Smooth muscle cell (in vitro differentiated cells): Measurements from ENCODE around the gene PELO. TPM values are rescaled to one million over a fixed set of nuclear protein-coding genes. Genes with fewer than 3 reads are reported as not detected.
A peak's percentile ranks its signal among the peaks of the same experiment; 100 is the strongest.

Experiments
- DNase-seq: peaks from one replicate; lab custom pipeline; 2025; ENCODE audit not compliant: unreplicated experiment; lab: John Stamatoyannopoulos, UW
- H2AFZ ChIP-seq: fragments of 200-600 bp; sonication (generic); 2 replicates; pipeline ENCODE4 v1.6.0; 2016; ENCODE audit warnings: antibody characterized with exemption, low read depth, mild to moderate bottlenecking
- H3F3A ChIP-seq: fragments of 200-600 bp; sonication (generic); 2 replicates; pipeline ENCODE4 v1.6.0; 2017; ENCODE audit warnings: antibody characterized with exemption, low read depth
- H3K27ac ChIP-seq: fragments of 200-600 bp; sonication (generic); 2 replicates; pipeline ENCODE4 v1.5.1; 2016; ENCODE audit warnings: low read depth, mild to moderate bottlenecking
- H3K27me3 ChIP-seq: fragments of 200-600 bp; sonication (generic); 2 replicates; pipeline ENCODE4 v1.6.1; 2016; ENCODE audit warnings: low read depth, mild to moderate bottlenecking
- H3K36me3 ChIP-seq: fragments of 200-600 bp; sonication (generic); 2 replicates; pipeline ENCODE4 v1.5.1; 2016; ENCODE audit warnings: low read depth
- H3K4me1 ChIP-seq: fragments of 200-600 bp; sonication (generic); 2 replicates; pipeline ENCODE4 v1.5.1; 2016; ENCODE audit warnings: low read depth
- H3K4me2 ChIP-seq: fragments of 200-600 bp; sonication (generic); 2 replicates; pipeline ENCODE4 v1.6.0; 2016; ENCODE audit warnings: mild to moderate bottlenecking
- H3K4me3 ChIP-seq: fragments of 200-600 bp; sonication (generic); 2 replicates; pipeline ENCODE4 v1.5.1; 2016; ENCODE audit warnings: mild to moderate bottlenecking
- H3K79me2 ChIP-seq: fragments of 200-600 bp; sonication (generic); 2 replicates; pipeline ENCODE4 v1.6.0; 2016; ENCODE audit warnings: low read depth, mild to moderate bottlenecking
- H3K9ac ChIP-seq: fragments of 200-600 bp; sonication (generic); 2 replicates; pipeline ENCODE4 v1.6.0; 2016; ENCODE audit warnings: low read depth
- H3K9me3 ChIP-seq: fragments of 200-600 bp; sonication (generic); replicated peaks from 2 replicates; pipeline ENCODE4 v1.5.1; 2016; ENCODE audit warnings: low read depth
- H4K20me1 ChIP-seq: fragments of 200-600 bp; sonication (generic); 2 replicates; pipeline ENCODE4 v1.6.0; 2016; ENCODE audit warnings: low read depth
- WGBS: methylation state at CpG from one replicate; pipeline ENCODE4 v1.1.7; 2016; ENCODE audit warnings: low lambda C conversion rate; 5-methylcytosine and 5-hydroxymethylcytosine counted together
- polyA plus RNA-seq: library from polyadenylated mRNA; unstranded; fragments of >200 nt; fragmentation: Nextera tagmentation; extraction: Ambion mirVana; gene quantifications from 2 replicates; pipeline ENCODE4 v1.2.1, GENCODE V29; 2016
- total RNA-seq: library from RNA; depleted of rRNA; stranded (reverse); fragments of >200 nt; gene quantifications from 2 replicates; pipeline ENCODE4 v1.2.3, GENCODE V29; 2014
- TF ChIP-seq, protein P1 (sequence below): fragments of 200-600 bp; sonication (generic); IDR thresholded peaks from 2 replicates; pipeline ENCODE4 v1.5.1; 2017; ENCODE audit warnings: borderline replicate concordance, mild to moderate bottlenecking, antibody characterized with exemption; ENCODE audit not compliant: insufficient read depth, poor library complexity, severe bottlenecking

PELO gene
- total and polyA plus RNA-seq, 2 experiments from 2014 or later: 37.0 to 88.2 TPM

DNA sequence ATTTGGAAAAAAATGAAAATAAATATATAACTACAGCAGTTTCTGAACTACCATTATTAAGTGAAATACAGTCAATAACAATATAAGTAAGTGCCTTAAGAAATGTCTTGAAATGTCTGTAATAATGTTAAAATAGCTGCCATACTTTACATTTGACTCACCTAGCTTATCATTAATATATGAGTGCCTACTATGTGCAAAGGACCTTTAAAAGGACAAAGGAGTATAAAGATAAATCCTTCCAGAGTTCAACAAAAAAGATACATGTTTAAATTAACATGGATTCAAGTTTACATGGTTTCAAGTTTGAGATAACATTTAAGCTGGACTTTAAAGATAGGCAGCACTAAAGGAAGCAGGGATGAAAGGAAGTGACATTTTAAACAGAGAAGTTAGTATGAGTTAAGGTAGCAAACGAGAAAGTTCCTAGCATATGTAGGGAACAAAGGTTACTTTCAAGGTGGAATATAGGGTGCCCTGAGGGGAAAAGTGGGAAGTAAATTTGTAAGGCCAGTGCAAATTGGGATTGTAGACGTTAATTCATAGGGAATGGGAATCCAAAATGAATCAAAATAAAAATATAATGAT is 8.9 kb downstream of the PELO start:
- Histone ChIP-seq H3K4me2 (peak overlapping the region; percentile 85), H3K9ac (no peak overlapping the region), H4K20me1 (peaks cover 16% of the 10 kb centered on the region), H3K27me3 (no peaks in the 10 kb centered on the region), H3K27ac (peak overlapping the region; percentile 94), H3K79me2 (peaks cover 86% of the 10 kb centered on the region), H3K4me3 (no peak overlapping the region), H2AFZ (no peak overlapping the region), H3K36me3 (no peaks in the 10 kb centered on the region), H3F3A (peaks cover 29% of the 10 kb centered on the region), H3K9me3 (no peaks in the 10 kb centered on the region), H3K4me1 (peaks cover 31% of the 10 kb centered on the region)
- TF ChIP-seq, protein P1, sequence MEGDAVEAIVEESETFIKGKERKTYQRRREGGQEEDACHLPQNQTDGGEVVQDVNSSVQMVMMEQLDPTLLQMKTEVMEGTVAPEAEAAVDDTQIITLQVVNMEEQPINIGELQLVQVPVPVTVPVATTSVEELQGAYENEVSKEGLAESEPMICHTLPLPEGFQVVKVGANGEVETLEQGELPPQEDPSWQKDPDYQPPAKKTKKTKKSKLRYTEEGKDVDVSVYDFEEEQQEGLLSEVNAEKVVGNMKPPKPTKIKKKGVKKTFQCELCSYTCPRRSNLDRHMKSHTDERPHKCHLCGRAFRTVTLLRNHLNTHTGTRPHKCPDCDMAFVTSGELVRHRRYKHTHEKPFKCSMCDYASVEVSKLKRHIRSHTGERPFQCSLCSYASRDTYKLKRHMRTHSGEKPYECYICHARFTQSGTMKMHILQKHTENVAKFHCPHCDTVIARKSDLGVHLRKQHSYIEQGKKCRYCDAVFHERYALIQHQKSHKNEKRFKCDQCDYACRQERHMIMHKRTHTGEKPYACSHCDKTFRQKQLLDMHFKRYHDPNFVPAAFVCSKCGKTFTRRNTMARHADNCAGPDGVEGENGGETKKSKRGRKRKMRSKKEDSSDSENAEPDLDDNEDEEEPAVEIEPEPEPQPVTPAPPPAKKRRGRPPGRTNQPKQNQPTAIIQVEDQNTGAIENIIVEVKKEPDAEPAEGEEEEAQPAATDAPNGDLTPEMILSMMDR: no peak
- 59% methylated on average over 2 of the region's 2 CpGs for WGBS
- DNase-seq: no peak

GRCh38 chr5:52798938-52799337 is 11.2 kb downstream of the PELO start:
- peaks cover 86% of the 10 kb centered on the region for H3K79me2 ChIP-seq
- WGBS: 12% methylated on average over 3 of the region's 3 CpGs
- H3K27ac ChIP-seq: peak overlapping the region; percentile 94
- peak overlapping the region; percentile 56 for H3K4me3 ChIP-seq
- TF ChIP-seq, protein P1: no peak
- no peaks in the 10 kb centered on the region for H3K27me3 ChIP-seq
- no peak for DNase-seq
- no peaks in the 10 kb centered on the region for H3K36me3 ChIP-seq
- no peaks in the 10 kb centered on the region for H3K9me3 ChIP-seq
- H3F3A ChIP-seq: peaks cover 29% of the 10 kb centered on the region
- peaks cover 30% of the 10 kb centered on the region for H3K4me1 ChIP-seq
- H4K20me1 ChIP-seq: peaks cover 31% of the 10 kb centered on the region
- H3K9ac ChIP-seq: peak overlapping the region; percentile 88
- peak overlapping the region; percentile 85 for H3K4me2 ChIP-seq
- no peak overlapping the region for H2AFZ ChIP-seq

DNA sequence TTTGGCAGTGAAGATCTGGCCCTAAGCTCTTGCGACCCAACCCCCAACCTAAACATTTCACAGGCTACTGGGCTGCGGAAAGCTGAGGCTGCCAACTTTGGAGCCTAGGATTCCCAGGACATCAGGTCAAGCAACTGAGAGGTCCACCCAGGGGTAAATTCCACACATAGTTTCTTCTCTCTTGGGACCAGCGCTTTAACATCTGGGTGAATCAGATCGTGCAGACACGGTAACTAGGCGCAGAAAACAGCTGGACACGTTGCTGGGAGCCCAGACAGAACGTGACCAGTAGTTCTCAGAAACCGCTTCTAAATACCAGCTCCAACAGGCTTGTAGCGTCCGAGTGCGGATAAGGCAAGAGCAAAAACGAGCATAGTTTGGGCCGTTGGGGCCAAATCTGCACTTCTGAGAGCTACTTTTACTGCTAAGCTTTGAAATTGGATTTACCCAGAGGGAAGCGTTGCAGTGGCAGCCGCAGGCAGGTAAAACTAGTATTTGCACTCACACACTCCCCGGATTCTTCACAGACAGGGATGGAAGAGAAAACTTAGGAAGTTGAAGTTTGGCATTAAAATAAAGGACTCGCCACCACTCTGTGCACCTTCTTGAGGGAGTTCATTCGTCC is 11.8 kb downstream of the PELO start:
- Histone ChIP-seq H2AFZ (peak overlapping the region; percentile 11), H3K9ac (peak overlapping the region; percentile 88), H3K4me3 (peak overlapping the region; percentile 56), H4K20me1 (peaks cover 37% of the 10 kb centered on the region), H3K4me1 (peaks cover 34% of the 10 kb centered on the region), H3K4me2 (peak overlapping the region; percentile 85), H3K9me3 (no peaks in the 10 kb centered on the region), H3F3A (peaks cover 29% of the 10 kb centered on the region), H3K27me3 (no peaks in the 10 kb centered on the region), H3K36me3 (no peaks in the 10 kb centered on the region), H3K79me2 (peaks cover 86% of the 10 kb centered on the region), H3K27ac (peak overlapping the region; percentile 94)
- TF ChIP-seq, protein P1: no peak
- no peak for DNase-seq
- WGBS: under 1% methylated on average over 19 of the region's 19 CpGs
